HG02840 (cell line): ENCODE data around the gene DUSP1.

Experiments
- ATAC-seq: cut with Tn5 transposase; IDR thresholded peaks from one replicate; pipeline ENCODE4 v1.9.1; 2021; ENCODE audit warnings: mild to moderate bottlenecking, moderate library complexity, moderate number of reproducible peaks; ENCODE audit not compliant: unreplicated experiment, low FRiP score

DUSP1 gene

DNA sequence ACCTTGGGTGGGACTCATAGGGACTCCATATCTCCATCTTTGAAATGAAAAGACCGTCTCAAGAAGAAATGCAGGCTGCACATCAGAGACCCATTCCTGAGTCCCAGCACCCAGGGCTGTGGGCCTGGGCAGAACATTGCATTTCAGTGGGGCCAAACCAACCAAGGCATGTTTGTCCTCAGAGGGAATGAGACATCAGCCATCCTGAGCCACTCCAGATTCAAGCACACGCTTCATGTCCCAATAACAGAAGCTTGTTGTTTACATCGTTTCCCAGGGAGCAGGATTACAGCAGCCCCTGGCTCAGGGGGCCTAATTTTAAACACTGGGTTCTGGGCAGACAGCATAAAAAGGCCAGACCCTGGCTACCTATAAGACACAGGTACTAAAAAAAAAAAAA is 24.3 kb downstream of the DUSP1 start:
- ATAC-seq: no peak

DNA sequence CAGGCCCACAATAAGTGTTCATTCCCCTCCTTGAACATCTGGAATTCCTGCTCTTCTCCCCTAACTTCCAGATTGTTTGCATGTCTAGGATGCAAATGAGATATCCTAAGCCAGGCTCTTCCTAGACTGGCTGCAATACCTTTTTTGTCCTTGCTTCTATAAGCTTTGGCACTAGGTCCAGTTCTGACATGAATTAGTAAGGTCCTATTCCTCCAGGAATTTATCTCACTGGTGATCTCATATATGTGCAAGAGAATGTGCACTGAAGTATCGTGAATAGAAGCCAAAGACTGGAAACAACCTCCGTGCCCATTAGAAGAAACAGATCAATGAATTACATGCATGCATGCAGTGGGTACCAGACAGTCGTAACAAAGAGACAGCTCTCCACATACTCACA is 25.2 kb downstream of the DUSP1 start:
- no peak for ATAC-seq

GRCh38 chr5:172745406-172745805 is 25.6 kb downstream of the DUSP1 start:
- ATAC-seq: no peak

DNA sequence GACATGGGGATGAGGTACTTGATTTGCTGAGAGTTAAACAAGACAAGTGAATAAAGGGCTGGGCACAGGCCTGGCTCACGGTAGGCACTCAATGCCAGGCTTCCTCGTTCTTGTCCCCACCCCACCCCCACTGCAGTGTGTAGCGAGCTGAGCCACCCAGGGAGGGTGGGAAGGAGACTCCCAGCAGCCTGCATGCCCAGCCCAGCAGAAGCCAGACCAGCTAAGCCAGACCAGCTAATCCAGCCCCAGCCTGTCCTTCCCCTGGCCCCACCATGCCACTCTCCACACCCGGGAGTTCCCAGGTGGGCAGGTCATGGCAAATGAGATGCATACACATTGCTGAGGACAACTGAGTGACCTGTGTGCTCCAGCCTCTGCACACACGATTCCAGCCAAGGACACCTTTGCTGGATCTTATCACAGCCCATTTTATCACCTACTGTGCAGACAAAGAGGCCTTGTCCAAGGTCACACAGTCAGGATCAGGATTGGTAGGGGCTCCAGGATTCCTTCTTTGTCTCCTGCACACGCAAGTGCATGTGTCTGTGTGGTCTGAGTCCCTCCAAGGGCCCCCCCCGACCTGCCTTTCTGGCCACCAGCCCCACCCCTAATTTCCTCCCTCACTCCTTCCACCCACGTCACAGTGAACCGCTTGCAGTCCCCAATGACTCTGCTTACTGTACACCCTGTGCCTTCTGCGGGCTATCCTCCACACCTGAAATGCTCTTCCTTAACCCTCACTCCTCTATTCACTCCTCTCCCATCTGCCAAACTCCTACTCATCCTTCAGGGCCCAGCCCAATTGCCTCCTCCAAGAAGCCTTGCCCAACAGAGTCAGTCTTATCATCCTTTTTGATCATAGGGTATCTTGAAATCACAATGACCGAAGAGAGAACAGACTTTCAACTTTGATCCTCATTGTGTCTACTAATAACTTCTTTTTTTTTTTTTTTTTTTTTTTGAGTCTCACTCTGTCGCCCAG is 26.6 kb downstream of the DUSP1 start:
- no peak for ATAC-seq

DNA sequence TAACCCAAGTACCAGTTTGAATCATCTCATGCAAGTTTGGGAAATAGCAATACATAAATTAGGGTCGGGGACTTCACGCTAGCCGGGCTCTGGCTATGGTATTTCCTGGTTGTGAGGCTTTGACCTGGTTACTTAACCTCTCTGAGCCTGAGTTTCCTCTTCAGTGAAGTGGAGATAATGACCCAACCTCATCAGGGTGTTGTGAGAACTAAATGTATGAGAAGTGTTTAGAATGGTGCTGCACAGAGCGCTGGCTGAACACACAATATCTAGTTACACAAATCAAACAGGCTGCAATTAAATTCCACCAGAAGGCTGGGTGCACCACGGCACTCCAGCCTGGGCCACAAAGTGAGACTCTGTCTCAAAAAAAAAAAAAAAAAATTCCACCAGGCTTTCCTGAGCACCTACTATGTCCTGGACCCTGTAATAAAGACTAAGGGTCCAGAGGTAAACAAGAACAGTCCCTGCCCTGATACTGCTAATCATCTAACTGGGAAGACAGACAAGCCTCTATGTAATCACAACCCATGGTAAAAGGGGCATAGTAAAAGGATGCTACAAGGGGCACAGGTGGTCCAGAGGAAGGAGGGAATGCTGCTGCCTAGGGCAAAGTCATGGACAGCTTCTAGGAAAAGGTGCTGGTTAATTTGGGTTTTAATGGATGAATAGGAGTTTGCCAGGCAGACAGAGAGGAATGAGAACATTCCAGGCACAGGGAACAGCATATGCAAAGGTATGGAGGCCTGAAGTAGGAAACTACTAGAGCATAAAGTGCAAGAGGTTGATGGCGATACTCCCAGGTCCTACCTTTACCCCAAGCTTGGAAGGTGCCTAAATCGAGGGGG is 27.7 kb downstream of the DUSP1 start:
- ATAC-seq: no peak

GRCh38 chr5:172741206-172741582 is 29.8 kb downstream of the DUSP1 start:
- no peak for ATAC-seq

DNA sequence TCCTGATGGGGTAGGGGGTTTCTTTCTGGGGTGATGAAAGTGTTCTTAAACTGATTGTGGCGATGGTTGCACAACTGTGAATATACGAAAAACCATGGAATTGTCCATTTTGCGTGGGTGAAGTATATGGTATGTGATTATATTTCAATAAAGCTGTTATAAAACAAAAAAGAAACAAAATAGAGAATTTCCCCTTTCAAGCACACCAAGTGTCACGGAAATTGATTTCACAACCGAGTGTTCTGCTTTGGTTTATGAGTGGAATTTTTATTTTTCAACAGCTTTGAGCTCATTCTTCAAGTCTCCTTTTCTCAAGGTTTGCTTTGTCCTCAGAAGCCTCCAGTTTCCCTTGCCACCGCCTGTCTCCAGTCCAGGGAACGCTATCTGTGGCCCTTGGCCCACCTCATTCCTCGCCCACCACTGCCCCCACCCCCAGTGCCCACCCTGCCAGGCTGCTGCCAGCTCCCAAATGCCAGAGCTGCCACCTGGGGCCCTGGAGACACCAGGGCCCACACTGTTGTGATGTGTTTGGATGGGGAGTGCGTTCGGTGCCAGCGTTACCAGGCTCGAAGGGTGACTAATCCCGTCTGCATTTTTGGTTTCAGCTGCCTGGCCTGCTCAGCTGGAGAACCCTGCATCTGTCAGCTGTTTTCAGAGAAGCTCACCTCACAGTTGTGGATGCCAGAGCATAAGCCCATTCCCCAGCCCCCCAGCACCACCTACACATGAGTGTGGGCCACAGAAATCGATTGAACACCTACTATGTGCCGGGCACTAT is 30.4 kb downstream of the DUSP1 start:
- no peak for ATAC-seq

GRCh38 chr5:172739375-172739774 is 31.6 kb downstream of the DUSP1 start:
- no peak for ATAC-seq

GRCh38 chr5:172736508-172737135 is 34.4 kb downstream of the DUSP1 start:
- no peak for ATAC-seq

DNA sequence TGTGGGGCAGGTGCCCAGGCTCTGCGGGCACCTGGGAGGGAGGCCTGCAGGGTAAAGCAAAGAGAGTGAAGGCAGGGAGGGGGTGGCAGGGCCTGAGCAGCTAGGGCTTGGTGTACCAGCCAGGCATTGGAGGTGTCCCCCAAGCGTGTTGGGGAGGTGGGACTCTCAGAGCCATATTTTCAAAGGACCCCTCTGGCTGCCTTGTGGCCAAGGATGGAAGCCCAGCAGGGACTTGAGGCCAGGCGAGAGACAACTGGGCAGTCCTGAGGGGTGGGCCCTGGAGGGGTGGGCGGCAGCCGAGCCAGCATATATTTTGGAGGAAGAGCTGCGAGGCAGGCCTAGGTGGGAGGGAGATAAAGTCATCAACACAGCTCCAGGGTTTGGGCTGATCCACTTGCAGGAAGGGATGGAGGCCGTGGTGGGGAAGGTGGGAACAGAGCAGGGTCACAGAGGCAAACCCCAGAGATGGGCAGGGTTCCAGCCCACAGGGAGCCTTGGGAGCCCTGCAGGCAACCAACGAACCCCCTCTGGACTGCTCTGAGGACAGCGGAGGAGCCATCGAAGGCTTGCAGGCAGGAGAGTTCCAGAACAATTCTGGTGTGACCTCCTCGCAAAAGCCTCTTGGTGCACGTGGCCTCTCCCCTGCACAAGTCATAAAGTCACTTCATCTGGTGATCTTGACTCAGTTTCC is 35.7 kb downstream of the DUSP1 start:
- no peak for ATAC-seq

DNA sequence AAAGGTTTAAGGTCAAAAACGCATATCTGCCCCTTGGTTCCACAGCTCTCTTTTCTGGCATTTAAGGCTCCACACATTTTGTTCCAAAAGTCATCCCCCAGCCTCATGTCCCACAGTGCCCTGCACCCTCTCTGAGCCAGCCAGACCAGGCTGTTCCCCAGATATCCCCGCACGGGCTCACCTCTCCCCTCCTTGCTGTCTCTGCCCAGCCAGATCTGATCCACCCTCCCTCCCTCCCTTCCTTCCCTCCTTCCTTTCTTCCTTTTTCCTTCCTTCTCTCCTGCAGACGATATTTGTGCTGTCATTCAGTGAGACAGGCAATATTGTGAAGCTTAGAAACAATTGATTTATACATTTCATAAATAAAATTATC is 37.0 kb downstream of the DUSP1 start:
- ATAC-seq: no peak

GRCh38 chr5:172733131-172733973 is 37.6 kb downstream of the DUSP1 start:
- no peak for ATAC-seq

DNA sequence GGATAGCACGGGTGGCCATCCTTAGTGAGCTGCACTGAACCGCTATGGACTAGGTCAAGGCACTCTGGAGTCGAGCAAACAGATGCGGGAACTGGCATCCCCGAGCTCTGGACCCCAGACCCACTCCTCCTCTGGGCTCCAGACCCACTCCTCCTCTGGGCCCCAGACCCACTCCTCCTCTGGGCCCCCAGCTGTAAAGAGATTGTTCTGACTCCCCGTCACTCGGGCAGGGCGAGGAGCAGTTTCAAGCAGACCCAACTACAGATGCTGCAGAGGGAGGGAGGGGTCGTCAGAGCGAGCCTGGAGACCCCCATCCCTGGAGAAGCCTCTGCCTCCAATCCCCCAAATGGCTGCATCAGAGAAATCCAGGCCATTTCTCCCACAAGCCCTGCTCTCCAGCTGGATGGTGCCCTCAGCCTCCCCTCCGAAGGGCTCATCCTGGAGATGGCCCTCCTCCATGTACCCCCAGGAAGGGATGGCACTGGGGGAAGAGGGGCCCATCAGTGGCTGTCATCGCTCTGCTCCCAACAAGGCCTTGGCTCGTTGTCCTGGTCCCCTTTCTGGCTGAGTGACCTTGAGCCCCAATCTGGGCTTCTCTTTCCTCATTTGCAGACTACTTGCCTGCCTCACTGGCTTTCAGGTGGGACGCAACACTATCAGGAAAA is 38.7 kb downstream of the DUSP1 start:
- ATAC-seq: no peak

DNA sequence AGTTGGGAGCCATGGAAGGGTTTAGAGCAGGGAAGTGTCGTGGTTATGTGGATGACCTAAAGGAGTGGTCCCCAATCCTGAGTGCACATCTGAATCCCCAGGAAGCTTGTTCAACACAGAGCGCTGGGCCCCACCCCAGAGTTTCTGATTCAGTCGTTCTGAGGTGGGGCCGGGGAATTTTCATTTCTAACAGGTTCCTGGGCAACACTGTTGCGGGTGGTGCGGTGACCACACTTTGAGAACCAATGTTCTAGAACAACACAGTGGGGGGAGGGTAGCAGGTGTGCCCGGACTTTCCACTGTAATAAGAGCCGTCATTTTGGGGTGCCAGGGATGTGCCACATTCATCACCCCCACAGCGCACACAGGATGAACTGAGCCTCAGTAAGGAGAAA is 39.3 kb downstream of the DUSP1 start:
- no peak for ATAC-seq

GRCh38 chr5:172730981-172731679 is 39.9 kb downstream of the DUSP1 start:
- ATAC-seq: no peak

GRCh38 chr5:172730222-172730621 is 40.8 kb downstream of the DUSP1 start:
- no peak for ATAC-seq

DNA sequence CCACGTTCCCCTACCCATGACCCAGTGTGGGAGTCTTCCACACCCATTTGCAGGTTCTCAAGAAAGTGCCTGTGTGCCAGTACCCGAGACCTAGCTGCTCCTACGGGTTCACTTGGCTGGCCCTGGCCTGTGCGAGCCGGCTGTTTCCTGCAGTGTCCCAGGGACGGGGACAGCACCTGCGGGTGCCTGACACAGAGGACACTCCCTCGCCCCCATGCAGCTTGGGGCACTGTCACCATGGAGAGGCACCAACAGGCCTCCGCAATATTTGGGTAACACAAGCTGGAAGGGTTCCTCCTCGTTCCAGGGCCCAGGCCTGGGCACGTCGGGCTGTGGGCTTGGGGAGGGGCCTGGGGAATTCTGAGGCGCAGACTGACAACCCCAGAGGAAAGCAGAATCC is 41.4 kb downstream of the DUSP1 start:
- no peak for ATAC-seq
